HG03442 (cell line): ENCODE results near the gene GCHFR.

Source experiments
- ATAC-seq: cut with Tn5 transposase; IDR thresholded peaks from one replicate; pipeline ENCODE4 v1.9.1; 2021; ENCODE audit warnings: mild to moderate bottlenecking, moderate library complexity; ENCODE audit not compliant: unreplicated experiment

The GCHFR gene

DNA sequence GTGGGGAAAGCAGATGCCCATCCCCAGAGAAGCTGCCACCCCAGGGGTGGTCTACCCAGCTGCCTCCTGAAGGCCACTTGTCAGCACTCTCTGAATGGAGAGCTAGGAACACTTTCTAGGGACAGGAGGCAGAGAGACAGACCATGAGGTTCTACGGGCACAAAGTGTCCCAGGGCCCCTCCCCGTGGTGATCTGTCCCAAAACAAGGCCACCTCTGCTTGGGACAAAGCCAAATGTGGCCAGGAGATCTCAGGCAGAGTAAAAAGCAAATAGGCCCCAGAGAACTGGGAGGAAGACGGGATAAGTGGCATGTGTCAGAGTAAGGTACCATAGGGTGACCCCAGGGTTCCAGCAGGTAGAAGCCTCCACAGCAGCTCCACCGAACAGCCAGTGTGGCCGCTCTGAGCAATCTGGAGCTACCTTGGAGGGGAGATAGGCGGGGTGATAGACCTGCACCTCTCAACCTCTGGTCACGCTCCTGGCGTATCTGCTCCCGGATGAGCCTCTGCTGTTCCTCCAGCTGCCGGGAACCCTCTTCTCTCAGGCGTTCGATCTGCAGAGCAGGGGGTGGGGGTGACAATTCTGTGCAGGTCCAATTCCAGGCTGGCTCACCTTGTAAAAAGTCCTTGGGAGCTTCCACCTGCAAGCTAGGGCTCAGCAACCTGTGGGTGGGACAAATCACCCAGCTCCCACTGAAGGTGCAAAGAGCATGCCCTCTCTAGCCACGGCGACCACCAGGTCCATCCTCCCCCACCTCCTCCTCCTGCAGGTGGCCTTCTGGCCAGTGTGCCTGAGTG, 12.1 kb downstream of the GCHFR start:
- no peak for ATAC-seq

DNA sequence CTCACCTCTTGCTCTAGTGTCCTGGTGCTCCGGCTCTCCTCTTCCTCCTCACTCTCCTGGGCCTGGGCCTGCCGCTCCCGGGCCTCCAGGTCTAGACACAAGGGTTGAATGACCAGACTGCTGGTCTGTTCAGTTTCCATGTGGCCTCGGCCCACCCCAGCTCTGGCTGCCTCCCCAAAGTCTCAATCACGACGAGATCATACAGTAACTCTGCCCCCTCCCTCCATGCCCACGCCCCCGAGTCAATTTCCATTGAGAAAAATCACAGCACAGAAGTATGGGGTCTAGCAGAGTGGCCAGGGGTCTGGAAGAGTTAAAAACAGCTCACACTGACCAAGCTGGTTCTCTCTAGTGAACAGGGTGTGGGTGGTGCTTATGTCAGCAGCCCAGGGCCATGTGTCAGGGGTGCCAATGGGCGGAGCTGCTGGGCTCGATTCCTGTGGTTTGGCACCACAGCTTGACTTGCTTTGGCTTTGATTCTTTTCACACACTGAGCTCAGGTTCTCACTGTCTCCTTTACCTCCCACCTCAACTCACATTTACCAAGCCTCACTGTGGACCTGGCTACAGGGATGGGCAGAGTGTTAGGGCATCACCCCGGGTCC, 12.8 kb downstream of the GCHFR start:
- no peak for ATAC-seq

DNA sequence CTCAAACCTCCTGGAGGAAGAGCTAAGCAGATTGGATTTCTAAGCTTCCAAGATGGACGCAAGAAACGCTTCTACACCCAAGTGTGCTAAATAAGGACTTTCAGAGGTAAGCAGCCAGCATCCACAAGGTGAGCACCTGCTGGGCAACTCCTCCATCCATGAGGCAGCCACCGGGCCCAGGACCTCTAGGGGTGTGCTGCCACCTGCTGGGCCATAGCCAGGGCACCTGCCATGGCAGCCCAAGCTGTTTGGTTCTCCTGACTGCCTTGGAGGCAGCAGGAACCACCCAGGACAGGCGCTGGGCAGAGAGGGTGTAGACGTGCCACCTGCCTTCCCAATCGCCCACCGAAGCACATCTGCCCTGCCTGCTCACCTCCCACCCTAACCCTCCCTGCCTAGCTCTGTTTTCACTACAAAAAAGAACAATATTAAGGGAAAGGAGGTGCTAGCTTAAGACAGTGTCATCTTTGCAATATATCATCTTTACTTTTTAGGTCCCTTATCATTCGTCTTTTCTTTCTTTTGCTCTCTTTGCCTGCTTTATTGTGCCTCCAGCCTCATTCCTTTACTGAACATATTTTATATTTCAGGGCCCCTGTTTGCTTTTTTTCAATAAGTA, 18.9 kb downstream of the GCHFR start:
- no peak for ATAC-seq

DNA sequence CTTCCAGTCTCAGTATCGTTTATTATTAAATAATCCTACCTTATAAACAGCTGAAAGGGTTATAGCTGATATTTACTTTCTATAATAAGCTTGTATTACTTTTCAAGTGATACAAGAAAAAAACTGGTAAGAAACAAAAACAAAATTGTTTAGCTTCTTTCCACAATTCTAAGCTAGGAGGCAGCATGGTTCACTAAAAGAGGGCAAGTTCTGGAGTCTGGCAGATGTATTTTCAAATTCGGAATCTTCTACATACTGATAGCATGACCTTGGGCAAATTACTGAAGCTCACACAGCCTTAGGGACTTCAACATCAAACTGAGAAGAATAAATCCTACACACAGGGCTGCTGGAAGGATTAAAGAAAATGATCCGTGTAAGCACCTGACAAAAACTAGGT, 21.3 kb downstream of the GCHFR start:
- no peak for ATAC-seq

DNA sequence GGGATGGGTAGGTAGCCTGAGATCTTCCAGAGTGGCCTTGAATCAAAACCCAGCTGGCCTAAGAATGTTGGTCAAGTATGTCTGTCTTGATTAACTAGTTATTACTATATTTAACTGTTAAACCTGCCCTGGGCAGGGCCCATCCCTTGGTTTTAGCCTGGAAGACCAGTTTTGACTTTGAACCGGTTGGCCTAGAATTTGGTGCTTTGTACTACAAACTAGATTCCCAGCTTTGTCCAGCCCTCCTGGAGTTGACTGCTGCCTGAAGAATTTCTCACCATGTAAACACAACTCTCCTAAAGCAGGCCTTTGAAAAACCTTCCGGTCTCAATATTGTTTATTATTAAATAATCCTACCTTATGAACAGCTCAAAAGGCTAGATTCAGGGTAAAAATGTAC, 21.9 kb downstream of the GCHFR start:
- ATAC-seq: no peak

DNA sequence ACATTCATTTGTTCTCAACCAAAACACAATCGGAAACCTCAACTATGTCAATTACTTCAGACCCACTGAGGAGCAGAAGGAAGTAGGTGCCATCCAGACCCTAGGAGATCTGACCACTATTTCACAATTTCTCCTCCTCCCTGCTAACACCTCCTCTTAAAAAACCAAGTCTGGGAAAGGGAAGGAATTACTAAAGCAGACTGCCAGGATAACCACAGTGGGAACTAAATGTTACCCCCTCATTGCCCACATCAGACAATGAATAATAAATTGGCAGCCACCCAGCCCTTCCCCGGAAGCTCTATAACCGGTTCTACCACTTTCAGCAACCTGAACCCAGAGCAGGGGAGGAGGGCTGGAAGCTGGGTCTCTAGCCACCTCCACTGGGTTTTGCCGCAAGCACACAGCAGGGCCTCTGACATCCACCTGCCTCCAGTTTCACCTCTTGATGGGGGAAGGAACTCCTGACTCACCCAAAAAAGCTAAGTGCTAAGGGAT, 23.5 kb downstream of the GCHFR start:
- ATAC-seq: no peak

DNA sequence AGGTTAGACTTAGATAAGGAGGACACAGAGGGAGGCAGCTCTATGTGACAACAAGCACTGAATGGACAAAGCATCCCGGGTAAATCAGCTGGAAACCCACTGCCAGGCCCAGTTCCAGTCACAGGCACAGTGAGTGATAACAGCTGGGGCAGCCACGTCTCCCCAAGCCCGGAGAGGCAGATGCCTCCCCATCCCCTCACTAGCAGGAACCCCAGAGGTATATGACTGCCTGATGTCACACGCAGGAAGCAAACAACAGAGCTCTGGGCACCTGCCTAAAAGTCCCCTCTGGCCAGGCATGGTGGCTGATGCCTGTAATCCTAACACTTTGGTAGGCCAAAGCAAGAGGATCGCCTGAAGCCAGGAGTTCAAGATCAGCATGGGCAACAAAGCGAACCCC, 24.1 kb downstream of the GCHFR start:
- ATAC-seq: no peak

DNA sequence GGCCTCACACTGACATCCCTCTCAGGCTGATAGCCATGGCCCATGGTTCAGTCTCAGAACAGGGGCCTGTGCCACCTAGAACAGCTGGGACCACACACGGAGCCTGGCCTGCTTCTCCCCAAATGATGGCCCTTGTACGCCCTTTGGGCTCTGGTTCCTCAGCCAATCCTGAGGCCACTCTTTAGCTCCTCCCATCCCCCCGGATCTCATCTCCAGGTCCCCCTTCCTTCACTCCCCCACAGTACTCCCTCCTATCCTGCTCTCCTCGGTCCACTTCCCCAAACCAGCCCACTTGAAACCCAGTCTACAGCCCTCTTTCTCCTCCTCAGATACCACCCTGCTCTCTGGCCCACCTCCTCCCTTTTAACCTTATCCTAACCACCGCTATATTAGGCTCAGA, 25.3 kb downstream of the GCHFR start:
- ATAC-seq: no peak

DNA sequence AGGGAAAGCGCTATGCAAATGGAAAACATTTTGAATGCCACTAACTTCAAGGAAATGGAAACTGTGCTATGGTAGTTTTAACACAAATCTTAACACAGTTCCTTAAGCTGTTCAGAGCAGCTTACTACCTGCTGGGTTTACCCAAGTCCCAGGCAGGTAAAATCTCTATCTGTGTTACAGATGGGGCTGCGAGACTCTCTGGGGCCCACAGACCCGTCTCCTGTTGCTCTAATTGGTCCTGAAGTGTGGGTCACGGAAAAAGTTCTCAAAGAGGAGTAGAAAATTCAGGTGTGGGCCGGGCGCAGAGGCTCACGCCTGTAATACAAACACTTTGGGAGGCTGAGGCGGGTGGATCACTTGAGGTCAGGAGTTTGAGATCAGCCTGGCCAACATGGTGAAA, 26.1 kb downstream of the GCHFR start:
- ATAC-seq: no peak

DNA sequence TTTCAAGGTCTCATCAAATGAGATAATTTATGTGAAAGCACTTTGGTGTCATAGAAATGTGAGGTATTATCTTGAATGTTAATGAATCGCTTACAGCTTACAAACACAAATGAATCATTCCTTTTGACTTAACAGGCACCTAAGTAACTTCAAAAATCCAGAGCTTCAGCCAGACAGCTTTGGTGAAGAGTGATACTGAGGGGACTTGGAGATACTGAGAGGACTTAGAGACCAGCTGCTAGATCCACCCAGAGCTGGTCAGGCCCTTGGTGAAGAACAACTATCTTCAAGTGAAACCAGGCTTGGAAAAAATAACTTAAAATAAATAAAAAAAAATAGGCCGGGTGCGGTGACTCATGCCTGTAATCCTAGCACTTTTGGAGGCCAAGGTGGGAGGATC, 26.9 kb downstream of the GCHFR start:
- ATAC-seq: no peak

DNA sequence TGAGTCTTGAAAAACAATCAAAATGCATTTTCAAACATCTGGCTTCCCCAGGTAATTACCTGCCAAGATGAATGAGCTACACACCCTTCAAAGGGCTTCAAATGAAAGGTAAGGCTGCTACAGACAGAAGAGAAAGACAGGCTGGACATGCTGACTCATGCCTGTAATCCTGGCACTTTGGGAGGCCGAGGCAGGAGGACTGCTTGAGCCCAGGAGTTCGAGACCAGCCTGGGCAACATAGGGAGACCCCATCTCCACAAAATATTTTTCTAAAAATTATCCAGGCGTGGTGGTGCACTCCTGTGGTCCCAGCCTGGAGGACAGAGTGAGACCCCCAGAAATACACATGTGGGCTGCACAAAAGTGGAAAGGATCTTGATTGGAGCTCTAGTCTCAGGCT, 28.5 kb downstream of the GCHFR start:
- no peak for ATAC-seq

DNA sequence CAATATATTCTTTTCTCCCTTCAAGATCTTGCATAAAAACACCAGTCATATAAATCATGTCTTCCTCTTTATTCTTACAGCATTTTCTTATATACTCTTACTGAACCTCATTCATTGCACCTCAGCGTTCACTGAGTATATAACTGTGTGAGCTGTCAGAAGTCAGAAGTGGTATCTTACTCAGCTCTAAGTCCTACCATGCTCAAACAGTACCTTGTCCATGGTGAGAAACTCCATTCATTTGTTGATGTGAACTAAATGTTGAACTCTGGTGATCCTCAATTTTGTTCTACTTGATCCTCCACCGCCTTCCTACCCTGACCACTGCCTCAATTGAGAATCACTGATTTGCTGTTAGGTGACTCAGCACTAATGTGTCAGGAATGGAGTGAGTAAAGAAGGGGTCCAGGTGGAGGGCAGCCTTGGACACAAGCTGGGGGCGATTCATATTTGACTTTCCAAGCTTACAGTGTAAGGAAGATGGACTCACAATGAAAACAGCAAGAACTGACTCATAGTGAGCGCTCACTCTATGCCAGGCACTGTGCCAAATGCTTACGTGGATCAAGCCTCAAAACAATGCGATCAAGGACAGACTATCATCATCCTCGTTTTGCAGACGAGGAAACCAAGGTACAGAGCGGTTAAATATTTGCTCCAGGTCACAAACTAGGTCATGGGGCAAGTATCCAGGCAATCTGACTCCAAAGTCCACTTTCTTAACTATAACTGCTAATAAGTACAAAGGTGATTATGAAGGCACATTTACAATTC, 29.5 kb downstream of the GCHFR start:
- no peak for ATAC-seq

DNA sequence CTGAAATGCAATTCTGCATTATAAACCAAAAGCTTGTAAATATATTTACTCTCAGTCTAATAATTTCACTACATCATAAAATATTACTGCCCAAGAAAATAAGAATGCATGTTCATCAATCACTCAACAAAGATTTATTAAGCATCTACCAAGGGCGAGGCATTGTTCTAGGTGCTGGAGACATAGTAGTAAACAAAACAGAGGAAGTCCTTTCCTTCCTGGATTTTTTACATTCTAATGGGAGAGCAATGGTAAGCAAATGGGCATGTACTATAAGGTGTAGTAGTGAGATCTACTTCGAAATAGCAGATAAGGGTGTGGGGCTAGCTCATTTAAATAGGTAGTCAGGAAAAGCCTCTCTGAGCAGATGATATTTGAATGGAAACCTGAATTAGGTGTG, 32.2 kb downstream of the GCHFR start:
- no peak for ATAC-seq

DNA sequence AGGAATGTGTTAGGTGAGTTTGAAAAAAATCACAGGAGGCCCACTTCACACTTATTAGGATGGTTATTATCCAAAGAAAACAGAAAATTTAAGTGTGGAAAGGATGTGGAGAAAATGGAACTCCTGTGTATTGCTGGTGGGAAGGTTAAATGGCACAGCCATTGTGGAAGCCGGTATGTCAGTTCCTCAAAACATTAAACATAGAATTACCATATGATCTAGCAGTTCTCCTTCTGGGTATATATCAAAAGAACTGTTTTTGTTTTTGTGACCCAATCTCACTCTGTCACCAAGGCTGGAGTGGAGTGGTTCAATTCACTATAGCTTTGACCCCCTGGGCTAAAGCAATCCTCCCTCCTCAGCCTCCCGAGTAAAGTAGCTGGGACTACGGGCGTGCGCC, 32.6 kb downstream of the GCHFR start:
- no peak for ATAC-seq

DNA sequence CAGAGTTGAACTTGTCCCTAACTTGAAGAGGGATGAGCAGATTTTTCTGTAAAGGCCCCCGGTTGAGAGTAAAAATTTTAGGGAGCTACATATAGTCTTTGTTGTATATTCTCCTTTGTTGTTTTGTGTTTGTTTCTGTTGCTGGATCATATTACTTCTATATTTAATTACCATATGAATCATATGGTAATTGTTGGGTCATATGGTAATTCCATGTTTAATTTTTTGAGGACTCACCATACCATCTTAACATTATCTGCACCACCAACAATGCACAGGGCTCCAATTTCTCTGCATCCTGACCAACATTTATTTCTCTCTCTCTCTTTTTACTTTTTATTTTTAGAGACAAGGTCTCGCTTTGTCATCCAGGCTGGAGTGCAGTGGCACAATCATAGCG, 35.7 kb downstream of the GCHFR start:
- ATAC-seq: no peak

DNA sequence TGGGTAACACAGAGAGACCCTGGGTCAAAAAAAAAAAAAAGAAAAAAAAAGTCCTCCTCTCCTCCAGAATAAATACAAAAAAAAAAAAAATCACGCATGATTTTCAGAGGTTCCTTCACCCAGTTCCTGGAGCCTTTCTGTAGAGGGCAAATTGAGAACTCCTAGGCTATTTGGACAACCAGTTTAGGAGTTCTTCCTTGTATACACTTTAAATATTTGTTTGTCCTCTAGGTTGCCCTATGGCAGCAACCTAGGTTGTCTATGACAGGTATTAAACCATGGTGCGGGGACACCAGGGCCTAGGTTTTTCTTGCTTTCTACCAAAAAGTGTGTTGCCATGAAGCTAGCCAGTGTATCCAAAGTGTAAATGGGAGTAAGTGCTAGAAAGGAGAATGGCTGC, 39.2 kb downstream of the GCHFR start:
- no peak for ATAC-seq

DNA sequence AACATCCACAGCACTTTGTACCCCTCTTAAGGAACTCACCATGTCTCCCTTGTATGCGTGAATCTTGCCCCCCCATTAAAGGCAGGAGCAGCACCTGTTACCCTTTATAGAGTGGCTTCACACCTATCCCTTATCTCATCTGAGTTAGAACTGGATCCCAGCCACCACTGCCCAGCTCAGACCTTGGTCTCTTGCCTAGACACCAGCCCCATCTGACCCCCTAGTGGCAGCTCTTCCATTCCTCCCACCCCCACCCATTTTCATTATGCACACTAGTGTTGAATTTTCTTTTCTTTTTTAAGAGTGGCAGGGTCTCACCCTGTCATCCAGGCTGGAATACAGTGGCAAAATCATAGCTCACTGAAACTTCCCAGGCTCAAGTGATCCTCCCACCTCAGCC, 39.8 kb downstream of the GCHFR start:
- ATAC-seq: no peak

DNA sequence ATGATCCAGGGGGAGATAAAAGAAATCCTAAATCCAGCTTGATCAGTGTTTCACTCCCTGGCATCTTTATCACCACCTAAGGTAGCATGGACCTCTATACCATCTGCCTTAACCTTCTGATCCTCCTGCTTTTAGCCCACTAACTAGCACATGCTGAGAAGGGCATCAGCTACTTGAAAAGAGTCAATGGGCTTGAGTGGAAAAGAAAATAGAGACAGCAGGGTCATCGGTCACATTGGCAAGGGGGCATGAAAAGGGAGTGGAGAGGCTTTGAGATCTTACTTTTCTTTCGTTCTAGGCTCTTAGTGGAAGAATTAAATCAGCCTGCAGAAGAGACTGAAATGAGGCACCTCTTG, 42.8 kb downstream of the GCHFR start:
- no peak for ATAC-seq

DNA sequence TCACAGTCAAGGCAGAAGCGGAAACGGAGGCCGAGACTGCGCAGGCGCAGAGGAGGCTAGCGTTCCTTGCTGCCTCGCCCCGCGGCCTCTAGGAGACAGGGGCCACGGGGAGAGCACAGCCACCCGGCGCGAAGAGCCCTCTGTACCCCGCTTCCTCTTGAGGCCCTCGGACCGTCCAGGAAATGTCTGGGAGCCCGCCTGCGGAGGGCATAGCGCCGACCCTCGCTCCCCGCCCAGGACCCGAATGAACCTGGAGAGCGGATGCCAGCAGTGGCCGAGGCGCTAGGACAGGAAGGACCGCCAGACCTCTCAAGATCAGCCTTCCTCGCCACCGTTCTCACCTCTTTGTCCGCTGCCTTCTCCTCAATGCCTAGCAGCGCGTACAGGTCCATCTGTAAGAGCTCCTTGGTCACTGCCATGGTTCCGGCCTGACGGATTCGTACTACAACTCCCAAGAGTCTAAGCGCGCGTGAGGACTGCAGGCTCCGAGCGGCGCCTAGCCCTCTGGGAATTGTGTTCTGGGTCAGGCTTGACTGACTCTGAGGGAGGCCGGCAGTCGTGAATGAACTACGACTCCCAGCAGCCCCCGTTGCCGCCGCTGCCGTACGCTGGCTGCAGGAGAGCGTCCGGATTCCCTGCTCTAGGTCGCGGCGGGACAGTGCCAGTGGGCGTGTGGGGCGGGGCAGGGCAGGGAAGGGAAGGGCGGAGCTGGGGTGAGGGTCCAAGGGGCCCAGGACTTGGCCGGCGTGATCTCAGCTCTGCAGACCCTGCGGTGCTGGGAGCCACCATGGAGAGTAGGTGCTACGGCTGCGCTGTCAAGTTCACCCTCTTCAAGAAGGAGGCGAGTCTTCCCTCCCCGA, 43.4 kb downstream of the GCHFR start, which contains the start of the genes DNAJC17 and ZFYVE19:
DNAJC17 (minus strand) TSS at position 446 of the 860 bp plus-strand sequence; CDS start at position 419, 27 bp downstream.
ZFYVE19 (plus strand) TSS at position 62 of the 860 bp plus-strand sequence; CDS start at position 563, 501 bp downstream.
- ATAC-seq: peak; percentile 89

DNA sequence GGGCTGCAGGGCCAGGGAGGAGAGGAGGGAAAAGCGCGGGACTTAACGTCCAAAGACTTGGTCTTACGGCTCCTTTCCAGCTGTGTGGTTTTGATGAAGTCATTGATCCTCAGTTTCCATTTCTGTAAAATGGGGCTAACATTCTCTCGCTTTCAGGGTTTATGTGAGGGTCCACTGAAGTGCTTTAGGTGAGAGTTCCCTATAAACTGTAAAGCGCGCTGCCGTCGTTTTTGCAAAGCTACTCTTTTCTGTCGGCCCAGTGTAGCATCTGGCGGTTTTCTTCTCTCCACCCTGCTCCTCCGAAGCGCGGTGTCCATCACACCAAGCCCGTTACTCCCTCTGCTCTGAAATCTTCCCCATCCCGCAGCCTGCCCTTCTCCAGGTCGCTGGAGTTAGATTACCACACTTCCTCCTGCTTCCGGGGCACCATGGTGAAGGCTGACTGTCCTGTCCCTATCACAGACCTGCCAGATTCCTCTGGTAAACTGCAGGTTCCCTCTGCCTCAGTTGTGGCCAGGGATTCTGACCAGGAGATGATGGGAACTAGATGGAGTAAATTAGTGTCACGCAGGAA, 44.1 kb downstream of the GCHFR start:
- no peak for ATAC-seq
